Suprapubic skin (tissue), 4 donors: ENCODE data around the gene PLEK. TPM values are rescaled to one million over a fixed set of nuclear protein-coding genes. Genes with fewer than 3 reads are reported as not detected.

Source experiments
- DNase-seq, 2 donors: peaks; one replicate each; pipeline ENCODE4 v3.0.0-alpha.2; 2019; ENCODE audit warnings: low spot score in 2 of 2
- H3K27ac ChIP-seq: fragments of 200-600 bp; sonication (generic); one replicate; pipeline ENCODE4 v1.5.1; 2019
- H3K27me3 ChIP-seq: fragments of 200-600 bp; sonication (generic); one replicate; pipeline ENCODE4 v1.5.1; 2019
- H3K36me3 ChIP-seq: fragments of 200-600 bp; sonication (generic); one replicate; pipeline ENCODE4 v1.5.1; 2019
- H3K4me1 ChIP-seq: fragments of 200-600 bp; sonication (generic); one replicate; pipeline ENCODE4 v1.5.1; 2019
- H3K4me3 ChIP-seq: fragments of 200-600 bp; sonication (generic); one replicate; pipeline ENCODE4 v1.5.1; 2019; ENCODE audit warnings: mild to moderate bottlenecking
- H3K9me3 ChIP-seq: fragments of 200-600 bp; sonication (generic); one replicate; pipeline ENCODE4 v1.5.1; 2019
- EP300 ChIP-seq: sonication (generic); formaldehyde crosslinking; IDR thresholded peaks from one replicate; pipeline ENCODE4 v1.6.1; 2017; ENCODE audit warnings: antibody characterized with exemption
- POLR2A ChIP-seq, 2 donors: fragments of 450-650 bp; IDR thresholded peaks; one replicate each; pipeline ENCODE4 v1.6.1; 2017; ENCODE audit warnings: antibody characterized with exemption in 2 of 2, mild to moderate bottlenecking in 2 of 2, moderate library complexity in 2 of 2
- POLR2AphosphoS5 ChIP-seq, 3 donors: sonication (generic); formaldehyde crosslinking; IDR thresholded peaks; one replicate each; pipeline ENCODE4 v1.6.1; 2017; ENCODE audit warnings: antibody characterized with exemption in 3 of 3
- WGBS: methylation state at CpG from one replicate; pipeline ENCODE4 v1.1.5; 2018; 5-methylcytosine and 5-hydroxymethylcytosine counted together
- total RNA-seq, 4 donors: library from RNA; depleted of rRNA; stranded (reverse); fragments of >200 nt; gene quantifications; one replicate each; pipeline ENCODE4 v1.1.0, GENCODE V29; 2016
- TF ChIP-seq, protein P1 (sequence below), 2 donors: fragments of 200-600 bp in 1 of 2; fragments of 450-650 bp in 1 of 2; sonication (generic) in 1 of 2; IDR thresholded peaks; one replicate each; pipeline ENCODE4 v1.5.1; 2016 to 2019; ENCODE audit warnings: antibody characterized with exemption in 2 of 2, mild to moderate bottlenecking in 1 of 2, moderate library complexity in 1 of 2

Gene PLEK
- total RNA-seq, 4 donors from 2014 or later, result 1.1 to 2.6 (median 1.7) TPM

GRCh38 chr2:68363721-68364120 is 1.4 kb upstream of the PLEK start:
- Histone ChIP-seq H3K9me3 (no peaks in the 10 kb centered on the region), H3K4me3 (no peak overlapping the region), H3K4me1 (peaks cover 5% of the 10 kb centered on the region), H3K36me3 (no peaks in the 10 kb centered on the region), H3K27me3 (no peaks in the 10 kb centered on the region), H3K27ac (no peak overlapping the region)
- WGBS, result 95% methylated on average over 4 of the region's 4 CpGs
- TF ChIP-seq EP300, result no peak
- no peak for TF ChIP-seq POLR2AphosphoS5 (IDR thresholded peaks at IDR 0.05)
- TF ChIP-seq POLR2A (IDR thresholded peaks at IDR 0.05), result no peak
- TF ChIP-seq, protein P1, sequence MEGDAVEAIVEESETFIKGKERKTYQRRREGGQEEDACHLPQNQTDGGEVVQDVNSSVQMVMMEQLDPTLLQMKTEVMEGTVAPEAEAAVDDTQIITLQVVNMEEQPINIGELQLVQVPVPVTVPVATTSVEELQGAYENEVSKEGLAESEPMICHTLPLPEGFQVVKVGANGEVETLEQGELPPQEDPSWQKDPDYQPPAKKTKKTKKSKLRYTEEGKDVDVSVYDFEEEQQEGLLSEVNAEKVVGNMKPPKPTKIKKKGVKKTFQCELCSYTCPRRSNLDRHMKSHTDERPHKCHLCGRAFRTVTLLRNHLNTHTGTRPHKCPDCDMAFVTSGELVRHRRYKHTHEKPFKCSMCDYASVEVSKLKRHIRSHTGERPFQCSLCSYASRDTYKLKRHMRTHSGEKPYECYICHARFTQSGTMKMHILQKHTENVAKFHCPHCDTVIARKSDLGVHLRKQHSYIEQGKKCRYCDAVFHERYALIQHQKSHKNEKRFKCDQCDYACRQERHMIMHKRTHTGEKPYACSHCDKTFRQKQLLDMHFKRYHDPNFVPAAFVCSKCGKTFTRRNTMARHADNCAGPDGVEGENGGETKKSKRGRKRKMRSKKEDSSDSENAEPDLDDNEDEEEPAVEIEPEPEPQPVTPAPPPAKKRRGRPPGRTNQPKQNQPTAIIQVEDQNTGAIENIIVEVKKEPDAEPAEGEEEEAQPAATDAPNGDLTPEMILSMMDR (IDR thresholded peaks at IDR 0.05), result no peak
- DNase-seq, result no peak

DNA sequence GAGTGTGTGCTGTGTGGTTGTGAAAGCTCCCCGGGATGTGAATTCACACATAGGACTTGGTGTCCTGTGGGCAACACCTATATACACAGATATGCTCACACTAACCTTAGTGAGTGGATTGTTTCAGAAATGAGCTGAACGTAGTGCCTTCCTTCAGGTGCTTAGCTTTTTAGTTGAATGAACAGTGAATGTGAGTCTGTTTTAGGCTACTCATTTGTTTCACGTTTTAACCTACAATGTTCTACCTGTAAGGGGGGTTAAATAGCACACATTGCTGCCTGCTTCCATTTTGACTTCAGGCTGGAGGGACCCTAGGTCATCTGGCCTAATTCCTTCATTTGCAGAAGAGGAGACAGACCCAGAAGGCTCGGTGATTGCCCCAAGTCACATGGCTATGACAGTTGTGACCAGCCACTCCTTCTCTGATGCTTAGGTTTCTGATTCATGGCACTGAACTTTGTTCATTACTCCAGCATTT is 1.0 kb downstream of the PLEK start:
- peak overlapping the region; percentile 25 for H3K4me3 ChIP-seq
- no peak overlapping the region for H3K27ac ChIP-seq

GRCh38 chr2:68367953-68368653 is 3.0 kb downstream of the PLEK start:
- Histone ChIP-seq H3K36me3 (no peaks in the 10 kb centered on the region), H3K4me1 (peaks cover 9% of the 10 kb centered on the region), H3K9me3 (no peaks in the 10 kb centered on the region), H3K27ac (no peak overlapping the region), H3K4me3 (no peak overlapping the region), H3K27me3 (no peaks in the 10 kb centered on the region)
- no peak for DNase-seq
- TF ChIP-seq POLR2A (IDR thresholded peaks at IDR 0.05), result no peak
- no peak for TF ChIP-seq EP300
- TF ChIP-seq POLR2AphosphoS5 (IDR thresholded peaks at IDR 0.05), result no peak
- TF ChIP-seq, protein P1 (IDR thresholded peaks at IDR 0.05), result no peak
- 37% methylated on average over 5 of the region's 5 CpGs for WGBS

More for the DNA sequence above, 1.0 kb downstream of the PLEK start:
- H3K36me3 ChIP-seq, result no peaks in the 10 kb centered on the region
- DNase-seq, result no peak
- H3K4me1 ChIP-seq, result peaks cover 9% of the 10 kb centered on the region
- no peaks in the 10 kb centered on the region for H3K9me3 ChIP-seq
- no peaks in the 10 kb centered on the region for H3K27me3 ChIP-seq
- TF ChIP-seq, protein P1 (IDR thresholded peaks at IDR 0.05), result no peak
- TF ChIP-seq EP300, result no peak
- no peak for TF ChIP-seq POLR2A (IDR thresholded peaks at IDR 0.05)
- no peak for TF ChIP-seq POLR2AphosphoS5 (IDR thresholded peaks at IDR 0.05)
- WGBS, result 85% methylated on average over 4 of the region's 4 CpGs

GRCh38 chr2:68368654-68369336 is 3.7 kb downstream of the PLEK start:
- no peak for DNase-seq
- peaks cover 9% of the 10 kb centered on the region for H3K4me1 ChIP-seq
- H3K36me3 ChIP-seq, result no peaks in the 10 kb centered on the region
- H3K27me3 ChIP-seq, result no peaks in the 10 kb centered on the region
- no peak overlapping the region for H3K4me3 ChIP-seq
- TF ChIP-seq POLR2A (IDR thresholded peaks at IDR 0.05) (no peak), EP300 (no peak), POLR2AphosphoS5 (IDR thresholded peaks at IDR 0.05) (no peak)
- TF ChIP-seq, protein P1 (IDR thresholded peaks at IDR 0.05), result no peak
- no peaks in the 10 kb centered on the region for H3K9me3 ChIP-seq
- H3K27ac ChIP-seq, result no peak overlapping the region
- 46% methylated on average over 6 of the region's 6 CpGs for WGBS

DNA sequence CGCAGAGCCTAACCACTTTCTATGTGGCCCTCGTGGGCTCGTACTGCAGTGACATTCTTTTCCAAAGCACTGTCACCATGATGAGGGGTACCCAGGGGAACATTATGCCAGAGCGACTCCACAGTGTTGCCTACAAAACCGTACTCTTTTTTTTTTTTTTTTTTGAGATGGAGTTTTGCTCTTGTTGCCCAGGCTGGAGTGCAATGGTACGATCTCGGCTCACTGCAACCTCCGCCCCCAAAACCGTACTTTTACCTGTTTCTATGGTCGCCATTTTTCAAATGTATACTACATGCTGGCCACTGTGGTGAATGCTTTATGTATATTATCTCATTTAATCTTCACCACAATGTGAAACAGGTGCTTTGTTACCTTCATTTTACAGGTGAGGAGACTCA is 4.3 kb downstream of the PLEK start:
- peaks cover 9% of the 10 kb centered on the region for H3K4me1 ChIP-seq

More for the DNA sequence above, 4.3 kb downstream of the PLEK start:
- DNase-seq, result no peak
- Histone ChIP-seq H3K4me3 (no peak overlapping the region), H3K9me3 (no peaks in the 10 kb centered on the region), H3K36me3 (no peaks in the 10 kb centered on the region), H3K27me3 (no peaks in the 10 kb centered on the region), H3K27ac (no peak overlapping the region)
- WGBS, result 83% methylated on average over 10 of the region's 10 CpGs
- TF ChIP-seq, protein P1 (IDR thresholded peaks at IDR 0.05), result no peak
